PFSK-1 (cell line): ENCODE data around the gene FARS2.

Experiments used
- FOXP2 ChIP-seq: optimal IDR thresholded peaks from 2 replicates; pipeline ENCODE3; 2011; ENCODE audit warnings: borderline replicate concordance, control low read depth, inconsistent platforms; ENCODE audit not compliant: insufficient read depth; ENCODE audit errors: extremely low read length, extremely low read depth
- POLR2AphosphoS5 ChIP-seq: IDR thresholded peaks from 2 replicates; pipeline ENCODE4 v1.6.1; 2012; ENCODE audit warnings: low read depth, mild to moderate bottlenecking, control low read depth, low read length, moderate library complexity
- REST ChIP-seq, 2 experiments: IDR thresholded peaks; 2 replicates each; pipeline versions ENCODE4 v1.6.1 to v1.8.0; 2011 to 2012; ENCODE audit warnings: low read depth in 2 of 2, low read length in 2 of 2, control low read depth in 1 of 2, inconsistent platforms in 1 of 2, mild to moderate bottlenecking in 1 of 2, moderate library complexity in 1 of 2; ENCODE audit not compliant: insufficient read depth in 1 of 2
- SIN3A ChIP-seq: IDR thresholded peaks from 2 replicates; pipeline ENCODE4 v1.6.1; 2012; ENCODE audit warnings: mild to moderate bottlenecking, low read length, moderate library complexity, borderline replicate concordance; ENCODE audit not compliant: insufficient read depth
- TAF1 ChIP-seq: IDR thresholded peaks from 2 replicates; pipeline ENCODE4 v1.6.1; 2012; ENCODE audit warnings: low read length, control low read depth, borderline replicate concordance; ENCODE audit not compliant: insufficient read depth

Gene FARS2

GRCh38 chr6:5250451-5250850 lies 10.9 kb upstream of the FARS2 start:
- TF ChIP-seq REST (IDR thresholded peaks at IDR 0.05; ENCODE audit: insufficient read depth in 1 of 2, low read depth in 2 of 2, low read length in 2 of 2) (no peak), TAF1 (no peak)

- no peak for TF ChIP-seq SIN3A
Measured at GRCh38 chr6:5250911-5251310, 10.4 kb upstream of the FARS2 start.

GRCh38 chr6:5256952-5257351 lies 4.4 kb upstream of the FARS2 start:
- no peak for TF ChIP-seq SIN3A
- TF ChIP-seq TAF1 = no peak

GRCh38 chr6:5257400-5257799 lies 3.9 kb upstream of the FARS2 start:
- TF ChIP-seq POLR2AphosphoS5 (no peak), TAF1 (no peak), REST (IDR thresholded peaks at IDR 0.05; ENCODE audit: insufficient read depth in 1 of 2, low read depth in 2 of 2, low read length in 2 of 2) (no peak), FOXP2 (no peak), SIN3A (no peak)

GRCh38 chr6:5259428-5259827 lies 1.9 kb upstream of the FARS2 start:
- TF ChIP-seq POLR2AphosphoS5 = no peak
- TF ChIP-seq FOXP2 = no peak
- no peak for TF ChIP-seq REST (IDR thresholded peaks at IDR 0.05; ENCODE audit: insufficient read depth in 1 of 2, low read depth in 2 of 2, low read length in 2 of 2)
- no peak for TF ChIP-seq SIN3A
- no peak for TF ChIP-seq TAF1

GRCh38 chr6:5260111-5260620 lies 1.1 kb upstream of the FARS2 start:
- no peak for TF ChIP-seq FOXP2
- TF ChIP-seq TAF1 = 0 out of 2 replicates have a peak, but pooled peaks have one; percentile 17

- TF ChIP-seq FOXP2 = no peak
- TF ChIP-seq POLR2AphosphoS5 = no peak
- no peak for TF ChIP-seq REST (IDR thresholded peaks at IDR 0.05; ENCODE audit: insufficient read depth in 1 of 2, low read depth in 2 of 2, low read length in 2 of 2)
- no peak for TF ChIP-seq TAF1
- TF ChIP-seq SIN3A = no peak
Measured at GRCh38 chr6:5261545-5262109, 314 bp downstream of the FARS2 start.
